Liver (tissue), 9 donors: Measurements from ENCODE around the gene GDF2. TPM values are rescaled to one million over a fixed set of nuclear protein-coding genes. Genes with fewer than 3 reads are reported as not detected.

Source experiments
- DNase-seq: peaks from one replicate; pipeline ENCODE4 v3.0.0-alpha.2; 2017; ENCODE audit warnings: low spot score
- H3K27ac ChIP-seq, 2 donors: one replicate each; pipeline ENCODE4 v1.7.0; 2013; ENCODE audit warnings: inconsistent platforms in 2 of 2, low read length in 2 of 2, control low read depth in 1 of 2, low read depth in 1 of 2, mild to moderate bottlenecking in 1 of 2
- H3K27me3 ChIP-seq, 4 donors: one replicate each; pipeline versions ENCODE4 v1.6.1 to v1.7.0; 2013; ENCODE audit warnings: low read length in 3 of 4, inconsistent platforms in 1 of 4, mild to moderate bottlenecking in 1 of 4, moderate library complexity in 1 of 4; ENCODE audit not compliant: control insufficient read depth in 4 of 4, insufficient read depth in 4 of 4
- H3K36me3 ChIP-seq, 4 donors: one replicate each; pipeline versions ENCODE4 v1.6.1 to v1.7.0; 2013; ENCODE audit warnings: low read length in 3 of 4, mild to moderate bottlenecking in 3 of 4, low read depth in 1 of 4, moderate library complexity in 1 of 4; ENCODE audit not compliant: control insufficient read depth in 4 of 4, insufficient read depth in 3 of 4
- H3K4me1 ChIP-seq, 4 donors: one replicate each; pipeline versions ENCODE4 v1.6.1 to v1.7.0; 2013; ENCODE audit warnings: low read length in 3 of 4, mild to moderate bottlenecking in 3 of 4, moderate library complexity in 1 of 4; ENCODE audit not compliant: control insufficient read depth in 4 of 4, insufficient read depth in 4 of 4
- H3K4me3 ChIP-seq, 3 donors: one replicate each; pipeline versions ENCODE4 v1.6.1 to v1.7.0; 2013; ENCODE audit warnings: low read length in 3 of 3, control low read depth in 1 of 3, low read depth in 1 of 3, mild to moderate bottlenecking in 1 of 3
- H3K9ac ChIP-seq, 2 donors: one replicate each; pipeline ENCODE4 v1.7.0; 2013; ENCODE audit warnings: low read length in 2 of 2, mild to moderate bottlenecking in 2 of 2, moderate library complexity in 2 of 2, control low read depth in 1 of 2, low read depth in 1 of 2
- H3K9me3 ChIP-seq, 4 donors: one replicate each; pipeline versions ENCODE4 v1.6.1 to v1.7.0; 2013; ENCODE audit warnings: low read length in 3 of 4; ENCODE audit not compliant: control insufficient read depth in 4 of 4
- CTCF ChIP-seq: fragments of 150-350 bp; IDR thresholded peaks from 2 replicates; pipeline ENCODE4 v1.5.1; 2017; ENCODE audit warnings: improper control_type of control experiment, low read depth, low read length; ENCODE audit not compliant: missing input control
- FOXA1 ChIP-seq: IDR thresholded peaks from 2 replicates; pipeline ENCODE4 v1.6.1; 2016; ENCODE audit warnings: antibody characterized with exemption
- FOXA2 ChIP-seq: IDR thresholded peaks from 2 replicates; pipeline ENCODE4 v1.6.1; 2016; ENCODE audit warnings: antibody characterized with exemption
- HNF4A ChIP-seq, 2 donors: conservative IDR thresholded peaks; 2 replicates each; pipeline ENCODE4 v1.6.1; 2016; ENCODE audit warnings: antibody characterized with exemption in 2 of 2, mild to moderate bottlenecking in 2 of 2
- TAF1 ChIP-seq: conservative IDR thresholded peaks from 2 replicates; pipeline ENCODE4 v1.6.1; 2016; ENCODE audit warnings: antibody characterized with exemption, mild to moderate bottlenecking
- YY1 ChIP-seq: IDR thresholded peaks from 2 replicates; pipeline ENCODE4 v1.6.1; 2016; ENCODE audit warnings: antibody characterized with exemption, mild to moderate bottlenecking
- ZBTB33 ChIP-seq: IDR thresholded peaks from 2 replicates; pipeline ENCODE4 v1.6.1; 2016; ENCODE audit warnings: antibody characterized with exemption
- WGBS: extraction: QIAGEN DNeasy Blood & Tissue Kit; methylation state at CpG from one replicate; pipeline ENCODE4 v1.1.7; 2013; 5-methylcytosine and 5-hydroxymethylcytosine counted together
- polyA plus RNA-seq, 2 donors: library from polyadenylated mRNA; stranded (reverse) in 1 of 2; unstranded in 1 of 2; fragments of 200-250 nt in 1 of 2; fragments of >200 nt in 1 of 2; fragmentation: Nextera tagmentation in 1 of 2; extraction: Ambion mirVana in 1 of 2; gene quantifications; one replicate each; pipeline versions ENCODE4 v1.2.1 to v1.2.3, GENCODE V29; 2013 to 2015
- total RNA-seq, 2 donors: library from RNA; depleted of rRNA; stranded (reverse); fragments of >200 nt; gene quantifications; one replicate each; pipeline ENCODE4 v1.2.3, GENCODE V29; 2014
- TF ChIP-seq, protein P1 (sequence below): IDR thresholded peaks from 2 replicates; pipeline ENCODE4 v1.6.1; 2016; ENCODE audit warnings: antibody characterized with exemption, mild to moderate bottlenecking
- donor health status: healthy.
- donor health status: healthy.
- donor health status: healthy.
- donor health status: healthy.
- donor health status: healthy.

The GDF2 gene
- total and polyA plus RNA-seq, 4 donors, result 5.6 to 26.9 (median 14.5) TPM

DNA sequence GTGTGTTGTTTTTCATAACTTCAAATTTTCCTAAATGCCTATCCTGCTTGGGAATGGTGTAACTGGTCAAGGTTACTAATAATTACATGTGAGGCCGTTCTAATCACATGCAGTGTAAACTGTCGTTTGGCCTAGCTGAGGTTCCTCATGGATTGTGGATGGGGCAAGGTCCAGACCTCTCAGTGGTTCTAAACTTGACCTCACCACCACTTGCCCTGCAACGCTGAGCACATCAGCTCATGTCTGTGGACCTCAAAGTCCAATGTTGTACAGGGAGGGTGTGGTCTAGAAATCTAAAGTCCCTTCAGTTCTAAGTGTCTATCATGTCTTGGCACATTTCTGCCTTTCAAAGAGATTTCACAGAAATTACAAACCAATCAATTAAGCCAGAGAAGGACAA is 41.5 kb downstream of the GDF2 start:
- Histone ChIP-seq H3K9ac (no peak overlapping the region), H3K9me3 (no peaks in the 10 kb centered on the region), H3K4me1 (no peaks in the 10 kb centered on the region), H3K4me3 (no peak overlapping the region), H3K27ac (no peak overlapping the region), H3K27me3 (no peaks in the 10 kb centered on the region), H3K36me3 (no peaks in the 10 kb centered on the region)
- no peak for DNase-seq
- no peak for TF ChIP-seq FOXA2
- TF ChIP-seq HNF4A (conservative IDR thresholded peaks at IDR 0.05), result peak; percentile 45 to 63
- 34% methylated on average over 3 of the region's 3 CpGs for WGBS

DNA sequence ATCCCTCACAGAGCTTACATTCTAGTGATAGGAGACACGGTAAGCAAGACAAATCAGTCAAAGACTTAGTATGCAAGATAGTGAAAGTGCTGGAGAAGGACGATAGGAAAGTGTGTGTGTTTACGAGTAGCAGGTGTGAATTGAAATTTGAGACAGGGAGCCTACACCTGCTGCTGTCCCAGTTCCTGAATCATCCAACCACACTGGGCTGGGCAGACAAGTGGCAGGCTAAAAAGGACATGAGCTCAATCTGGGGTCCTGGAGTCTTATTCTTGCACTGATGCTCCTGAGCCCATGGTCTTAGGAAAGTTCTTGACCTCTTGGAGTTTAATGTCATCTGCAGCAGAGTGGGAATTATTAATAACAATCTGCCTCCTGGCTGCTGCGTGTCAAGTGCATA is 42.1 kb downstream of the GDF2 start:
- Histone ChIP-seq H3K27me3 (no peaks in the 10 kb centered on the region), H3K36me3 (no peaks in the 10 kb centered on the region), H3K4me1 (no peaks in the 10 kb centered on the region), H3K4me3 (no peak overlapping the region), H3K9me3 (no peaks in the 10 kb centered on the region), H3K9ac (no peak overlapping the region), H3K27ac (no peak overlapping the region)
- DNase-seq, result no peak
- no peak for TF ChIP-seq CTCF
- no peak for TF ChIP-seq FOXA1
- TF ChIP-seq, protein P1, sequence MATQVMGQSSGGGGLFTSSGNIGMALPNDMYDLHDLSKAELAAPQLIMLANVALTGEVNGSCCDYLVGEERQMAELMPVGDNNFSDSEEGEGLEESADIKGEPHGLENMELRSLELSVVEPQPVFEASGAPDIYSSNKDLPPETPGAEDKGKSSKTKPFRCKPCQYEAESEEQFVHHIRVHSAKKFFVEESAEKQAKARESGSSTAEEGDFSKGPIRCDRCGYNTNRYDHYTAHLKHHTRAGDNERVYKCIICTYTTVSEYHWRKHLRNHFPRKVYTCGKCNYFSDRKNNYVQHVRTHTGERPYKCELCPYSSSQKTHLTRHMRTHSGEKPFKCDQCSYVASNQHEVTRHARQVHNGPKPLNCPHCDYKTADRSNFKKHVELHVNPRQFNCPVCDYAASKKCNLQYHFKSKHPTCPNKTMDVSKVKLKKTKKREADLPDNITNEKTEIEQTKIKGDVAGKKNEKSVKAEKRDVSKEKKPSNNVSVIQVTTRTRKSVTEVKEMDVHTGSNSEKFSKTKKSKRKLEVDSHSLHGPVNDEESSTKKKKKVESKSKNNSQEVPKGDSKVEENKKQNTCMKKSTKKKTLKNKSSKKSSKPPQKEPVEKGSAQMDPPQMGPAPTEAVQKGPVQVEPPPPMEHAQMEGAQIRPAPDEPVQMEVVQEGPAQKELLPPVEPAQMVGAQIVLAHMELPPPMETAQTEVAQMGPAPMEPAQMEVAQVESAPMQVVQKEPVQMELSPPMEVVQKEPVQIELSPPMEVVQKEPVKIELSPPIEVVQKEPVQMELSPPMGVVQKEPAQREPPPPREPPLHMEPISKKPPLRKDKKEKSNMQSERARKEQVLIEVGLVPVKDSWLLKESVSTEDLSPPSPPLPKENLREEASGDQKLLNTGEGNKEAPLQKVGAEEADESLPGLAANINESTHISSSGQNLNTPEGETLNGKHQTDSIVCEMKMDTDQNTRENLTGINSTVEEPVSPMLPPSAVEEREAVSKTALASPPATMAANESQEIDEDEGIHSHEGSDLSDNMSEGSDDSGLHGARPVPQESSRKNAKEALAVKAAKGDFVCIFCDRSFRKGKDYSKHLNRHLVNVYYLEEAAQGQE, result no peak
- TF ChIP-seq YY1, result no peak
- TF ChIP-seq TAF1, result no peak
- WGBS, result 76% methylated on average over 4 of the region's 4 CpGs

DNA sequence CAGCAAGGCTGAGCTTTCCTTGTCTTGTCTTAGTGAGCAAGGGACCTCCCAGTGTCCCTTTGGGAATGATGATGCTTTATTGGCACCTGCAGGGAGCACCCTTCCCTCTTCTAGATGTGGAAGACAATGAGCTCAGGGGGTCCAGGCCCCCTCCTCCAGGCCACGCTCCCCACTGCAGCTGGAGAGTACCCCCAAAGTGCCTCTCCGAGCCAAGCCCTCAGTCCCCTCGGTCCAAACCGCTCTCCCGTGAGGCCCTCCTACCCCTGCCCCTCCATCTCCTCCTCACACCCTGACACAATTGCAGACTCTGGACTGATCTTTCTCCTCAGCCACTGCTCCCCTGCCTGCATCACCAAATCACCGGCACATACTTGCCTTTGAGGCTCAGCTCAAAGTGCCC is 42.7 kb downstream of the GDF2 start:
- Histone ChIP-seq H3K4me1 (no peaks in the 10 kb centered on the region), H3K27me3 (no peaks in the 10 kb centered on the region), H3K36me3 (no peaks in the 10 kb centered on the region), H3K9ac (no peak overlapping the region), H3K27ac (no peak overlapping the region), H3K9me3 (no peaks in the 10 kb centered on the region), H3K4me3 (no peak overlapping the region)
- WGBS, result 95% methylated on average over 6 of the region's 6 CpGs
- TF ChIP-seq ZBTB33, result no peak
- no peak for DNase-seq
